Measurements from ENCODE around the gene BCDIN3D. TPM values are rescaled to one million over a fixed set of nuclear protein-coding genes. Genes with fewer than 3 reads are reported as not detected.

The BCDIN3D gene
- total and polyA plus RNA-seq, 10 of the 15 experiments (the other 5 are each of a cell fraction or from before 2014, with no cell fraction given), result 3.7 to 7.2 (median 6.4) TPM

DNA sequence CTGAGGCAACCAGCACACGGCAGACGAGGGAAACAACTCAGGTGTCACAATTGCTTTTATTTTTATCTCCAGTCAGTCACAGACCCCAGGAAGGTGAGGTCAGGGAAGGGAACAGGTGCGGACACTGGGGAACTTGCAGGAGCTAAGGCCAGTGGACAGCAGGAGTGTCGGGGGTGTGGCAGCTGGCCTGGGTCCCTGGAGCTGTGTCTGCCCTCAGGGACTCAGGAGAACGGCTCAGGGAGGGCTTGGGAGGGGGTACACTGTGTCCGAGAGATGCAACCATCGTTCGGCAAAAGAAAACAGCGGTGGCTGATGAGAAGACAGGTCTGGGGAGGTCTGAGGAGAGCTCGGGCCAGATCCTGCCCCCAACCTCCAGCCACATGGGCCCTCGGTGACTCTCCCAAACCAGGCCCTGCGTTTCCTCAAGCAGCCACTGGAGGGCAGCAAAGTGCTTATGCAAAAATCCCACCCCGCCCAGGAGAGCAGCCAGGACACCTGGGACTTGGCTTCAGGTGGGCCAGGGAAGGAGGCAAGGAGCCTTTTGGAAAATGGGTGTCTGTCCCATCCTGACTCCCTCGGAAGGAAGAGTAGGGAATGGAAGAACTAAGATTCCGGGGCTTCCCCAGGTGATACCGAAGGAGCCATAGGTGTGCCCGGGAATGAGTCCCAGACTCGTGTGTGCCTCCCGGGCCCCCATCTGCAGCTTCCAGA, 24.1 kb upstream of the BCDIN3D start:
- H3K9me3 ChIP-seq (replicated peaks; ENCODE audit: control insufficient read depth, insufficient read depth, low read length), result no peaks in the 10 kb centered on the region
- H3K36me3 ChIP-seq (ENCODE audit: control insufficient read depth in 2 of 2, insufficient read depth in 2 of 2, low read length in 1 of 2), result no peaks in the 10 kb centered on the region
- DNase-seq (ENCODE audit: low read depth, low spot score) (no peak), FAIRE-seq (peak; percentile 82), ATAC-seq (peak; percentile 96)
- in situ Hi-C loops (cut with MboI), result no loop called here
- no peaks in the 10 kb centered on the region for H3K79me2 ChIP-seq (ENCODE audit: control insufficient read depth, insufficient read depth, low read length)
- H3K4me1 ChIP-seq (ENCODE audit: control insufficient read depth, insufficient read depth, low read length), result no peaks in the 10 kb centered on the region
- intact Hi-C loops (cut with micrococcal nuclease; ENCODE audit: unreplicated experiment), result loop anchor here (5.0 to 10.0 kb wide), 2 partner anchors 188 to 205 kb away; partner anchors contain the start of gene ASIC1
- 0 out of 2 replicates have a peak, but pooled peaks cover 2% of the 10 kb centered on the region for H4K20me1 ChIP-seq (ENCODE audit: control insufficient read depth, insufficient read depth)
- H3K9ac ChIP-seq (ENCODE audit: control insufficient read depth, insufficient read depth, low read length), result no peak overlapping the region
- H3K27ac ChIP-seq (ENCODE audit: control insufficient read depth, insufficient read depth), result no peak overlapping the region
- ChIA-PET RAD21 (ENCODE audit: unreplicated experiment) (interaction anchor here (0.6 to 1.1 kb wide), 3 partner anchors 79 to 259 kb away, joined by 3 to 4 read pairs (median 4); no protein-coding TSS in a partner anchor), POLR2A (no interaction called here), CTCF (interaction anchor here (0.6 to 3.7 kb wide), 22 partner anchors 12 to 430 kb away, joined by 3 to 21 read pairs (median 3); partner anchors contain the start of gene BCDIN3D), SMC1A (ENCODE audit: uncharacterized antibody, unreplicated experiment) (interaction anchor here (0.8 to 1.8 kb wide), 5 partner anchors 61 to 204 kb away, joined by 3 to 7 read pairs (median 4); no protein-coding TSS in a partner anchor)
- no peaks in the 10 kb centered on the region; a peak in 2 of 4 replicates for H3K27me3 ChIP-seq (replicated peaks in 1 of 2; ENCODE audit: control insufficient read depth in 2 of 2, insufficient read depth in 2 of 2, low read length in 1 of 2)
- no peak overlapping the region for H3K4me2 ChIP-seq (ENCODE audit: control insufficient read depth, insufficient read depth)
- H3K4me3 ChIP-seq, result no peak overlapping the region
- BruUV-seq (replicated peaks), result no TSS peak
- H2AFZ ChIP-seq (ENCODE audit: control insufficient read depth, low read depth, low read length), result peak overlapping the region; percentile 37; the same call in 1 of the 2 replicates
- WGBS (ENCODE audit: insufficient coverage, insufficient replicate concordance, low lambda C conversion rate, missing lambda C conversion rate), result 48% methylated on average over 15 of the region's 19 CpGs
- TF ChIP-seq ZNF384 (IDR thresholded peaks at IDR 0.05; ENCODE audit: borderline replicate concordance, low read depth, low read length) (no peak), HDAC6 (IDR thresholded peaks at IDR 0.05; ENCODE audit: unreplicated experiment) (no peak), GABPA (IDR thresholded peaks at IDR 0.05; ENCODE audit: low read depth) (no peak), RCOR1 (conservative IDR thresholded peaks at IDR 0.05; ENCODE audit: low read depth, low read length) (no peak), TARDBP (IDR thresholded peaks at IDR 0.05; ENCODE audit: borderline replicate concordance) (no peak), LARP7 (IDR thresholded peaks at IDR 0.05) (0 out of 2 replicates have a peak, but pooled peaks have one; percentile 15), PAX8 (IDR thresholded peaks at IDR 0.05) (no peak), KDM1A (IDR thresholded peaks at IDR 0.05; ENCODE audit: borderline replicate concordance) (no peak), NFIC (IDR thresholded peaks at IDR 0.05; ENCODE audit: low read depth, low read length) (no peak), SIN3A (IDR thresholded peaks at IDR 0.05; ENCODE audit: low read depth, low read length) (no peak), CBFB (IDR thresholded peaks at IDR 0.05; ENCODE audit: low read depth) (no peak), RAD21 (IDR thresholded peaks at IDR 0.05; ENCODE audit: insufficient read depth, low read depth, low read length) (peak; percentile 74)
- TF ChIP-seq, protein P1, sequence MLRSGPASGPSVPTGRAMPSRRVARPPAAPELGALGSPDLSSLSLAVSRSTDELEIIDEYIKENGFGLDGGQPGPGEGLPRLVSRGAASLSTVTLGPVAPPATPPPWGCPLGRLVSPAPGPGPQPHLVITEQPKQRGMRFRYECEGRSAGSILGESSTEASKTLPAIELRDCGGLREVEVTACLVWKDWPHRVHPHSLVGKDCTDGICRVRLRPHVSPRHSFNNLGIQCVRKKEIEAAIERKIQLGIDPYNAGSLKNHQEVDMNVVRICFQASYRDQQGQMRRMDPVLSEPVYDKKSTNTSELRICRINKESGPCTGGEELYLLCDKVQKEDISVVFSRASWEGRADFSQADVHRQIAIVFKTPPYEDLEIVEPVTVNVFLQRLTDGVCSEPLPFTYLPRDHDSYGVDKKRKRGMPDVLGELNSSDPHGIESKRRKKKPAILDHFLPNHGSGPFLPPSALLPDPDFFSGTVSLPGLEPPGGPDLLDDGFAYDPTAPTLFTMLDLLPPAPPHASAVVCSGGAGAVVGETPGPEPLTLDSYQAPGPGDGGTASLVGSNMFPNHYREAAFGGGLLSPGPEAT (IDR thresholded peaks at IDR 0.05; ENCODE audit: low read depth), result no peak
- TF ChIP-seq, protein P2, sequence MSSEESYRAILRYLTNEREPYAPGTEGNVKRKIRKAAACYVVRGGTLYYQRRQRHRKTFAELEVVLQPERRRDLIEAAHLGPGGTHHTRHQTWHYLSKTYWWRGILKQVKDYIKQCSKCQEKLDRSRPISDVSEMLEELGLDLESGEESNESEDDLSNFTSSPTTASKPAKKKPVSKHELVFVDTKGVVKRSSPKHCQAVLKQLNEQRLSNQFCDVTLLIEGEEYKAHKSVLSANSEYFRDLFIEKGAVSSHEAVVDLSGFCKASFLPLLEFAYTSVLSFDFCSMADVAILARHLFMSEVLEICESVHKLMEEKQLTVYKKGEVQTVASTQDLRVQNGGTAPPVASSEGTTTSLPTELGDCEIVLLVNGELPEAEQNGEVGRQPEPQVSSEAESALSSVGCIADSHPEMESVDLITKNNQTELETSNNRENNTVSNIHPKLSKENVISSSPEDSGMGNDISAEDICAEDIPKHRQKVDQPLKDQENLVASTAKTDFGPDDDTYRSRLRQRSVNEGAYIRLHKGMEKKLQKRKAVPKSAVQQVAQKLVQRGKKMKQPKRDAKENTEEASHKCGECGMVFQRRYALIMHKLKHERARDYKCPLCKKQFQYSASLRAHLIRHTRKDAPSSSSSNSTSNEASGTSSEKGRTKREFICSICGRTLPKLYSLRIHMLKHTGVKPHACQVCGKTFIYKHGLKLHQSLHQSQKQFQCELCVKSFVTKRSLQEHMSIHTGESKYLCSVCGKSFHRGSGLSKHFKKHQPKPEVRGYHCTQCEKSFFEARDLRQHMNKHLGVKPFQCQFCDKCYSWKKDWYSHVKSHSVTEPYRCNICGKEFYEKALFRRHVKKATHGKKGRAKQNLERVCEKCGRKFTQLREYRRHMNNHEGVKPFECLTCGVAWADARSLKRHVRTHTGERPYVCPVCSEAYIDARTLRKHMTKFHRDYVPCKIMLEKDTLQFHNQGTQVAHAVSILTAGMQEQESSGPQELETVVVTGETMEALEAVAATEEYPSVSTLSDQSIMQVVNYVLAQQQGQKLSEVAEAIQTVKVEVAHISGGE (CRISPR knock-in tag; IDR thresholded peaks at IDR 0.05), result no peak
- TF ChIP-seq, protein P3, sequence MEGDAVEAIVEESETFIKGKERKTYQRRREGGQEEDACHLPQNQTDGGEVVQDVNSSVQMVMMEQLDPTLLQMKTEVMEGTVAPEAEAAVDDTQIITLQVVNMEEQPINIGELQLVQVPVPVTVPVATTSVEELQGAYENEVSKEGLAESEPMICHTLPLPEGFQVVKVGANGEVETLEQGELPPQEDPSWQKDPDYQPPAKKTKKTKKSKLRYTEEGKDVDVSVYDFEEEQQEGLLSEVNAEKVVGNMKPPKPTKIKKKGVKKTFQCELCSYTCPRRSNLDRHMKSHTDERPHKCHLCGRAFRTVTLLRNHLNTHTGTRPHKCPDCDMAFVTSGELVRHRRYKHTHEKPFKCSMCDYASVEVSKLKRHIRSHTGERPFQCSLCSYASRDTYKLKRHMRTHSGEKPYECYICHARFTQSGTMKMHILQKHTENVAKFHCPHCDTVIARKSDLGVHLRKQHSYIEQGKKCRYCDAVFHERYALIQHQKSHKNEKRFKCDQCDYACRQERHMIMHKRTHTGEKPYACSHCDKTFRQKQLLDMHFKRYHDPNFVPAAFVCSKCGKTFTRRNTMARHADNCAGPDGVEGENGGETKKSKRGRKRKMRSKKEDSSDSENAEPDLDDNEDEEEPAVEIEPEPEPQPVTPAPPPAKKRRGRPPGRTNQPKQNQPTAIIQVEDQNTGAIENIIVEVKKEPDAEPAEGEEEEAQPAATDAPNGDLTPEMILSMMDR (IDR thresholded peaks at IDR 0.05 in 2 of 3, conservative IDR thresholded peaks at IDR 0.05 in 1 of 3; ENCODE audit: control insufficient read depth in 2 of 3, extremely low read depth in 1 of 3, insufficient read depth in 1 of 3, low read depth in 3 of 3, low read length in 3 of 3), result peak; percentile 94 to 99 (median 99); a peak in 5 of 6 replicates
